Measurements from ENCODE around the gene KCNK16.
A peak's percentile ranks its signal among the peaks of the same experiment; 100 is the strongest.

The KCNK16 gene

GRCh38 chr6:39361657-39362486 lies 39.4 kb upstream of the KCNK16 start:
- H3K4ac ChIP-seq (ENCODE audit: low read depth in 1 of 2, low read length in 2 of 2), result peak overlapping the region in 1 of 2 experiments; percentile 42
- H4K91ac ChIP-seq (ENCODE audit: low read length), result peak overlapping the region; percentile 66
- 33% methylated on average over 21 of the region's 21 CpGs for WGBS
- no peaks in the 10 kb centered on the region for H3K27me3 ChIP-seq (ENCODE audit: control insufficient read depth in 1 of 2, insufficient read depth in 1 of 2, low read length in 2 of 2)
- no peak overlapping the region for H2BK15ac ChIP-seq (ENCODE audit: low read depth, poor library complexity, severe bottlenecking)
- no peaks in the 10 kb centered on the region for H3K9me3 ChIP-seq (ENCODE audit: control insufficient read depth, low read length)
- H2AK5ac ChIP-seq (ENCODE audit: low read length, severe bottlenecking), result no peak overlapping the region
- peak; percentile 84 for DNase-seq
- peak overlapping the region; percentile 2 for H3K4me2 ChIP-seq (ENCODE audit: low read length, poor library complexity, severe bottlenecking)
- H3K23ac ChIP-seq (ENCODE audit: low read length in 2 of 2), result no peak overlapping the region
- H3K27ac ChIP-seq (ENCODE audit: low read length, poor library complexity, severe bottlenecking), result no peak overlapping the region
- H3K18ac ChIP-seq (ENCODE audit: low read depth in 1 of 2, low read length in 2 of 2), result peak overlapping the region; percentile 29 to 58
- H3K79me1 ChIP-seq (replicated peaks; ENCODE audit: low read length, poor library complexity, severe bottlenecking), result no peaks in the 10 kb centered on the region
- H2BK12ac ChIP-seq (ENCODE audit: low read length in 2 of 2), result peak overlapping the region in 1 of 2 experiments; percentile 54
- peaks cover 12% of the 10 kb centered on the region for H3K4me1 ChIP-seq (ENCODE audit: control insufficient read depth, insufficient read depth, low read depth, low read length)
- no peak overlapping the region for H3K14ac ChIP-seq (ENCODE audit: low read length in 2 of 2)
- H3K4me3 ChIP-seq (ENCODE audit: insufficient read depth in 1 of 2, low read depth in 1 of 2, low read length in 2 of 2), result peak overlapping the region in 1 of 2 experiments; percentile 52
- H2BK120ac ChIP-seq (ENCODE audit: low read depth, low read length), result no peak overlapping the region
- H4K8ac ChIP-seq (ENCODE audit: low read length), result peak overlapping the region; percentile 69
- no peak overlapping the region for H2BK5ac ChIP-seq (ENCODE audit: low read depth, low read length, poor library complexity, severe bottlenecking)
- no peak overlapping the region for H3K9ac ChIP-seq (ENCODE audit: low read length)
- no peaks in the 10 kb centered on the region for H3K36me3 ChIP-seq (ENCODE audit: control insufficient read depth in 1 of 2, insufficient read depth in 2 of 2, low read depth in 1 of 2, low read length in 2 of 2)
- H2AFZ ChIP-seq (ENCODE audit: low read depth, low read length), result peak overlapping the region; percentile 66

GRCh38 chr6:39360378-39360777 lies 37.9 kb upstream of the KCNK16 start:
- Histone ChIP-seq H3K4me2 (ENCODE audit: low read length, poor library complexity, severe bottlenecking) (no peak overlapping the region), H3K23ac (ENCODE audit: low read length in 2 of 2) (no peak overlapping the region), H2BK120ac (ENCODE audit: low read depth, low read length) (no peak overlapping the region), H3K27ac (ENCODE audit: low read length, poor library complexity, severe bottlenecking) (no peak overlapping the region), H3K36me3 (ENCODE audit: control insufficient read depth in 1 of 2, insufficient read depth in 2 of 2, low read depth in 1 of 2, low read length in 2 of 2) (no peaks in the 10 kb centered on the region), H2BK5ac (ENCODE audit: low read depth, low read length, poor library complexity, severe bottlenecking) (no peak overlapping the region), H2AFZ (ENCODE audit: low read depth, low read length) (no peak overlapping the region), H3K9ac (ENCODE audit: low read length) (no peak overlapping the region), H3K4ac (ENCODE audit: low read depth in 1 of 2, low read length in 2 of 2) (no peak overlapping the region), H3K14ac (ENCODE audit: low read length in 2 of 2) (no peak overlapping the region), H3K4me1 (ENCODE audit: control insufficient read depth, insufficient read depth, low read depth, low read length) (peaks cover 7% of the 10 kb centered on the region), H3K9me3 (ENCODE audit: control insufficient read depth, low read length) (no peaks in the 10 kb centered on the region), H3K18ac (ENCODE audit: low read depth in 1 of 2, low read length in 2 of 2) (no peak overlapping the region), H3K27me3 (ENCODE audit: control insufficient read depth in 1 of 2, insufficient read depth in 1 of 2, low read length in 2 of 2) (no peaks in the 10 kb centered on the region), H2AK5ac (ENCODE audit: low read length, severe bottlenecking) (no peak overlapping the region), H2BK12ac (ENCODE audit: low read length in 2 of 2) (no peak overlapping the region), H3K4me3 (ENCODE audit: insufficient read depth in 1 of 2, low read depth in 1 of 2, low read length in 2 of 2) (no peak overlapping the region), H2BK15ac (ENCODE audit: low read depth, poor library complexity, severe bottlenecking) (no peak overlapping the region), H4K91ac (ENCODE audit: low read length) (no peak overlapping the region), H3K79me1 (replicated peaks; ENCODE audit: low read length, poor library complexity, severe bottlenecking) (no peaks in the 10 kb centered on the region), H4K8ac (ENCODE audit: low read length) (no peak overlapping the region)
- 95% methylated on average over 9 of the region's 9 CpGs for WGBS
- DNase-seq, result no peak

GRCh38 chr6:39357998-39358686 lies 35.6 kb upstream of the KCNK16 start:
- peak overlapping the region in 1 of 2 experiments; percentile 40 for H3K18ac ChIP-seq (ENCODE audit: low read depth in 1 of 2, low read length in 2 of 2)
- H3K4ac ChIP-seq (ENCODE audit: low read depth in 1 of 2, low read length in 2 of 2), result peak overlapping the region; percentile 3 to 74
- H2AFZ ChIP-seq (ENCODE audit: low read depth, low read length), result no peak overlapping the region
- WGBS, result 67% methylated on average over 7 of the region's 7 CpGs
- H3K27me3 ChIP-seq (ENCODE audit: control insufficient read depth in 1 of 2, insufficient read depth in 1 of 2, low read length in 2 of 2), result peaks cover 0 to 5% of the 10 kb centered on the region in 2 experiments
- peaks cover 7% of the 10 kb centered on the region for H3K4me1 ChIP-seq (ENCODE audit: control insufficient read depth, insufficient read depth, low read depth, low read length)
- no peak overlapping the region for H2BK5ac ChIP-seq (ENCODE audit: low read depth, low read length, poor library complexity, severe bottlenecking)
- no peak overlapping the region for H3K27ac ChIP-seq (ENCODE audit: low read length, poor library complexity, severe bottlenecking)
- H3K14ac ChIP-seq (ENCODE audit: low read length in 2 of 2), result peak overlapping the region in 1 of 2 experiments; percentile 83
- no peak overlapping the region for H3K9ac ChIP-seq (ENCODE audit: low read length)
- H3K23ac ChIP-seq (ENCODE audit: low read length in 2 of 2), result no peak overlapping the region
- H3K79me1 ChIP-seq (replicated peaks; ENCODE audit: low read length, poor library complexity, severe bottlenecking), result no peaks in the 10 kb centered on the region
- peak; percentile 91 for DNase-seq
- H3K36me3 ChIP-seq (ENCODE audit: control insufficient read depth in 1 of 2, insufficient read depth in 2 of 2, low read depth in 1 of 2, low read length in 2 of 2), result no peaks in the 10 kb centered on the region
- no peak overlapping the region for H2BK120ac ChIP-seq (ENCODE audit: low read depth, low read length)
- peak overlapping the region in 1 of 2 experiments; percentile 93 for H2BK12ac ChIP-seq (ENCODE audit: low read length in 2 of 2)
- H2AK5ac ChIP-seq (ENCODE audit: low read length, severe bottlenecking), result peak overlapping the region; percentile 34
- H4K91ac ChIP-seq (ENCODE audit: low read length), result peak overlapping the region; percentile 45
- no peaks in the 10 kb centered on the region for H3K9me3 ChIP-seq (ENCODE audit: control insufficient read depth, low read length)
- peak overlapping the region; percentile 70 for H4K8ac ChIP-seq (ENCODE audit: low read length)
- peak overlapping the region; percentile 8 for H2BK15ac ChIP-seq (ENCODE audit: low read depth, poor library complexity, severe bottlenecking)
- H3K4me3 ChIP-seq (ENCODE audit: insufficient read depth in 1 of 2, low read depth in 1 of 2, low read length in 2 of 2), result no peak overlapping the region
- no peak overlapping the region for H3K4me2 ChIP-seq (ENCODE audit: low read length, poor library complexity, severe bottlenecking)

- Histone ChIP-seq H3K4ac (ENCODE audit: low read depth in 1 of 2, low read length in 2 of 2) (no peak overlapping the region), H3K18ac (ENCODE audit: low read depth in 1 of 2, low read length in 2 of 2) (peak overlapping the region in 1 of 2 experiments; percentile 4), H3K9ac (ENCODE audit: low read length) (no peak overlapping the region), H4K8ac (ENCODE audit: low read length) (no peak overlapping the region), H3K9me3 (ENCODE audit: control insufficient read depth, low read length) (no peaks in the 10 kb centered on the region), H3K27me3 (ENCODE audit: control insufficient read depth in 1 of 2, insufficient read depth in 1 of 2, low read length in 2 of 2) (peaks cover 8 to 14% of the 10 kb centered on the region in 2 experiments), H3K4me3 (ENCODE audit: insufficient read depth in 1 of 2, low read depth in 1 of 2, low read length in 2 of 2) (no peak overlapping the region), H3K27ac (ENCODE audit: low read length, poor library complexity, severe bottlenecking) (no peak overlapping the region), H3K4me2 (ENCODE audit: low read length, poor library complexity, severe bottlenecking) (no peak overlapping the region), H3K79me1 (replicated peaks; ENCODE audit: low read length, poor library complexity, severe bottlenecking) (no peaks in the 10 kb centered on the region), H3K23ac (ENCODE audit: low read length in 2 of 2) (peak overlapping the region in 1 of 2 experiments; percentile 3), H2BK15ac (ENCODE audit: low read depth, poor library complexity, severe bottlenecking) (no peak overlapping the region), H2AFZ (ENCODE audit: low read depth, low read length) (peak overlapping the region; percentile 78), H3K4me1 (ENCODE audit: control insufficient read depth, insufficient read depth, low read depth, low read length) (peaks cover 4% of the 10 kb centered on the region), H2AK5ac (ENCODE audit: low read length, severe bottlenecking) (no peak overlapping the region), H3K36me3 (ENCODE audit: control insufficient read depth in 1 of 2, insufficient read depth in 2 of 2, low read depth in 1 of 2, low read length in 2 of 2) (no peaks in the 10 kb centered on the region), H3K14ac (ENCODE audit: low read length in 2 of 2) (peak overlapping the region in 1 of 2 experiments; percentile 35), H2BK120ac (ENCODE audit: low read depth, low read length) (no peak overlapping the region), H2BK12ac (ENCODE audit: low read length in 2 of 2) (peak overlapping the region in 1 of 2 experiments; percentile 10), H2BK5ac (ENCODE audit: low read depth, low read length, poor library complexity, severe bottlenecking) (no peak overlapping the region), H4K91ac (ENCODE audit: low read length) (peak overlapping the region; percentile 12)
- 92% methylated on average over 7 of the region's 7 CpGs for WGBS
- no peak for DNase-seq
These were observed 31.3 kb upstream of the KCNK16 start for GRCh38 chr6:39353698-39354315.
